DMS53 treated with DMSO at 0.1 percent for 48 hours (cell line): Measurements from ENCODE around the gene U2AF2.

Experiments used
- DNase-seq: peaks from one replicate; lab custom pipeline; 2025; ENCODE audit not compliant: unreplicated experiment; lab: John Stamatoyannopoulos, UW

Gene U2AF2

DNA sequence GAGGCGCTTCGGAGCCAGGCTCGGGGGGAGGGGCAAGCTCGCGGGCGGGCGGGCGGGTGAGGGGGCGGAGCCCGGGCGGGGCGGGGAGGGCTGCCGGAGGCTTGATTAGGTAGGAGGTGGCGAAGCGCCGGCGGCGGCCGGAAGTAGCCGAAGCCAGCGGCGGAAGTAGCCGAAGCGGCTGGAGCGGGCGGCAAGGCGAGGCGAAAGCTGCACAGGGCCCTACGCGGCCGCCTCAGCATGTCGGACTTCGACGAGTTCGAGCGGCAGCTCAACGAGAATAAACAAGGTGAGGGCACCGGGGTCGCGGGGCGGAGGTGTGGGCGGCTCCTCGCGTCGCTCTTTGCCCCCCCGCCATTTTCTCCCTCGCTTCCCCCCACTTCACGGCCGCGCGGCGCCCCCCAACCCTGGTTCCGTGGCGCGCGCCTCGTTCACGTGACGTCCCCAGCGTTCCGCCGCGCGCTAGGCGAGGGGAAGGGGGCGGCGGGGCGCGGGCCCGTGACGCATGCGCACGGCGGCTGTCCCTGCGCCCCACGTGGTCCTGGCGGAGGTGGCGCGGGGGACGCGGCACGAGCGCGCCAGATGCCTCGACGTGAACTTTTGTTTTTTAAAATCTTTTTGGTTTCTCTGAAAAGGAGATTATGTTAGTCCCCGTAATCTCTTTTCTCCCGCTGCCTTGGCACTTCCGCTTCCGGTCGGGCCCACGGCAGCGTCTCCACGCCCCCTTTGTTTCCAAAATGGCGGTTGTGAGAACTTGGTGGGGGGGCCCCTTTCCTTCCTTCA lies at the start of gene U2AF2:
U2AF2 (plus strand) TSS at position 168 of the 780 bp plus-strand sequence; CDS start at position 238, 70 bp downstream.
- peak; percentile 93 for DNase-seq

DNA sequence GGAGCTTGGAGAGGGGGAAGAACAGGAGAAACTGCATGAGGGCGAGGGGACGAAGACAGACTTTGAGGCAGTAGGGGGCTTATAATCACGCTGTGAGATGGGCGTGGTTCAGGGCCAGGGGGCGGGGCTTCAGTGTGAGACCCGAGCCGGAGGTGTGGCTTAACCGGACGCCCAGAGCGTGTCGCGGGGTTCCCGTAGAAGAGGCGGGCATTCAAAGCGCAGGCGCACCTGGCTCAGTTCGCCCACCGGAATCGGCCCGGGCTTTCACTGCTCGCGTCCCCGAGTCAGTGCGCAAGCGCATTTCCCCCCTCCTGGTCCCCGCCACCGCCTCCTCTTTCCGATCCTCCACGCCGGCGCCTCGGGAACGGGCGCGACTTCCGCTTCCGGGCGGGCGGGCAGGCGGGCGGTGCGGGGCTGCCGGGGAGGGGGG lies 49.6 kb upstream of the U2AF2 start:
- DNase-seq, result peak; percentile 91

DNA sequence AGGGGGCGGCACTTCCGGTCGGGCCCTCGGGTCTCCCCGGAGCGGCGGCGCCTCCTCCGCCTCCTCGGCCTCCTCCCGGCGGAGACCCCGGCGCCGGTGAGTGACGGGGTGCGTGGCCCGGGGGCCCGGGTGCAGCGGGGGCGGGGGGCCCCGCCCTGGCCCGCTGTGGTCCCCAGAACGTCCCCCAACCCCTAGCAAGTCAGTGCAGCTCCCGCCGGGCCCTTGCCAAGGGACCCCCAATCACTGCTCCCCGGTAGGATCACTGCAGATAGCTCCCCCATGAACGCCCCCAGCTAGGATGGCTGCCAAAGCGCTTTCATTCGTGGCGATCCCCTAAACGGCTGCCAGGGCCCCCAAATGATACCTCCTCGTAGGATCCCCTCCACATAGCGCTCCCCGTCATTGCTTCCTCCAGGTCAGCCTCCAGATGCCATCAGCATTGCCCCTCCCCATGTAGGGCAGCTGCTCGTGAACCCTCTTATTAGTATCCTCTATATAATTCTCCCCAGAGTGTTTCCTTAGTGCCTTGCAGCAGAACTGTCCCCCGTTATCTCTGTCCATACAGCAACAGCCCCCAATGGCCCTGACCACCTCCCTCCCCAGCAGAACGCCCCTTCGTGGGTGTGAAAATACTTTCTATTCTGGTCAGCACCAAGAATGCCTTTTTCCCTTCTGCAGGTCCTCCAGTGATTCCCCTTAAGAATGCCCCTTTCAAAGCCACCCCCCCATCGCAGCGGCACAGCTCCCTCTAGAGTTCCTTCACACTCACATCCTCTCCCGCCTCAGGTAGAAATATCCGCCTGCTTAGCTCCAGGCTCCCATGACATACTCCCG lies 49.0 kb upstream of the U2AF2 start, which contains the start of gene ZNF865:
ZNF865 (plus strand) TSS at position 11 of the 834 bp plus-strand sequence. CDS start 7,972 bp downstream, outside the sequence.
- peak; percentile 68 for DNase-seq

DNA sequence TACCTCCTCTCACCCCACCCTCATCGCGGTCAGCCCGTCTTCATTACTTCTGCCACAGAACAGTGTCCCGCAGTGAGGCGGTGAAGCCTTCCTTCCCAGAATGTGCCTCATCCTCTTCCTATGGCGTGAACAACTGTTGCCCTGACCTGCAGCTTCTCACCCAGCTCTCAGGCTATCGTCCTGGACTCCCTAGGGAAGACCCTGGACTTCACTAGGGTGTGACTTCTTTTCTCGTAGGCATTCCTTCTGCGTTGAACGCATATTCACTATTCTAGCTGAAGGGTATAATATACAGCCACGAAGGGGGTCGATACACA lies 48.4 kb upstream of the U2AF2 start:
- DNase-seq, result no peak

DNA sequence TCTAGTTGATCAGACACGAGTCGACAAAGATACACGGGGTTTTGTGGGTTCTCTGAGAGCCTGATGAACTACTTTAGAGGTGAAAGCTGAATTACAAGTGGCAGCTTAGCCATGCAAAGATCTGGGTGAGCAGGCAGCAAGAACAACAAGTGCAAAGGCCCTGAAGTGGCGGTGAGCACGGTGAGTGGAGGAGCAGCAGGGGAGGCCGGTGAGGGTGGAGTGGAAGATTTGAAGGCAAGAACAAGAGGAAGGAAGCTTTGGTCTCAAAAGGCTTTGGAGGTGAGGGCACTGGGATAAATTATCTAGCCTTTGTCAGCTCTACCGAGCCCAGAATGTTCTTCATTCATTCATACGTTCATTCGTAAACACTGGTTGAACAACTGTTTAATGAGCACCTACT lies 48.0 kb upstream of the U2AF2 start:
- DNase-seq, result no peak

DNA sequence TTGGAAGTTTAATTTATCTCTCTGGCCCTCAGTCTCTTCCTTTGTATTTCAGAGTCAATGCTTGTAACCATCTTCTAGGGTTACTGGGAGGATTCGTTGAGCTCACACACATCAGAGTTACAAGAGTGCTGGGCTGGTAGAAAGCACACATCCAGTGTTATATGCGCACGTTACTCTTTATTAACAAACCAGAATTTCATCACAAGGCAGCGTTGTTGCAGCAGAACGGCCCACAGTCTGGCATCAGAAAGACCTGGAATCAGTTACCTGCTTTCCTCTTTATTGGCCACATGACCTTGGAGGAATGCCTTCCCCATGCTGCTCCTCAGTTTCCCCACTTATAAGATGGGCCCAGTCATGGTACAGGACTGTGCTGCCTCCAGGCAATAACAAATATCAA lies 45.5 kb upstream of the U2AF2 start:
- no peak for DNase-seq

DNA sequence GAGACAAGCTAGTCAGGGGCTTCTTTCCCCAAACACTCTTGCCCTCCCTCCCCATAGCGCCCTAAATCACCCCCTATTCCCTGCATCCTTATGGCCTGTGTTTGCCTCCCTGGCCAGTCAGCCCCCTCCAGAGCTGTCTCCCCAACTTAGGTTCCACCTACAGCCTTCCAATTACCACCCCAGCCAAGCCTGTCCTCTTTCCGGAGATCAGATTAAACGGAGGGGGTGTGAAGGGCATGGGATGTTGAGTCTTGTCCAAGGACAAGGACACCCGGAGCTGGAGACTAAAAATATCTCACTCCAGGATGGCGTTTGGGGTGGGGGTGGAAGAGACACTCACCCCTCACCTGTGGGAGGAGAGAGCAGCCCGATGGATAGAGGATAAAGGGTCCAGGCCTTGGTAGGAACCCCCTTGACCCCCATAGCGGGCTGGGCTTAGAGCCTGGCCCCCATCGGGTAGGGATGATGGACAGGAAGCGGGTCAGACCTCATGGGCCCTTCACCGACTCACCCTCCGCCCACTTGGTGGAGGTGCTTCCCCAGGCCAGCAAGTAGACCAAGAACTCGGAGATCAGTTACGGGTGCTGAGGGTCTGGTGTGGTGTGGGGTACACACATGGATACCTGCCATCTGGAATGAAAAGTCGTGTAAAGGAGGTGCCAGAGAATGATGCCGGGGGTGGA lies 43.4 kb upstream of the U2AF2 start:
- DNase-seq, result no peak

DNA sequence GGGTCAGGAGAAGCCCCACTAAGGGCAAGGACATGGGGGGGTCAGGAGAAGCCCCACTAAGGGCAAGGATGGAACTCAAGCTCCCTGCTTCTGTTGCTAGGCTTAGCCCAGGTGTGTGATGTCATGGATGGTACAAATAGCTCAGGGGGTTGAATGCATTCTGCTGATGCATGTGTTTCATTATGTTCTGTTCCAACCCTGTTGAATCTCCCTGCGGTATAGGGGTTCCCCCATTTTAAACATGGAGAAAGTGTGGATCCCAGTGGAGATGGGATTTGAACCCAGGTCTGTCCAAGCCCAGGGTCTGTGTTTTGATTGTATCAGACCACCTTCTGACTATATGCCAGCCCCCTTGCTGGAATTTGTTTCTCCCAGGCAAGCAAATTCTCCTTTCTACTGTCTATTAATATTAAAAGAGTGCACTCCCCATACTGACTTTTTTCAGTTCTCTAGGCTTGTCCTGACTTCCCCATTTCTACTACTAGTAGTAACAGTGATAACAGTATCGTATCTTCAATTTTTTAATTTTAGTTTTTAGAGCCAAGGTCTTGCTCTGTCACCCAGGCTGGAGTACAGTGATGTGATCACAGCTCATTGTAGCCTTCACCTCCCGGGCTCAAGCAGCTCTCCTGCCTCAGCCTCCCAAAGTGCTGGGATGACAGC lies 42.7 kb upstream of the U2AF2 start:
- no peak for DNase-seq

DNA sequence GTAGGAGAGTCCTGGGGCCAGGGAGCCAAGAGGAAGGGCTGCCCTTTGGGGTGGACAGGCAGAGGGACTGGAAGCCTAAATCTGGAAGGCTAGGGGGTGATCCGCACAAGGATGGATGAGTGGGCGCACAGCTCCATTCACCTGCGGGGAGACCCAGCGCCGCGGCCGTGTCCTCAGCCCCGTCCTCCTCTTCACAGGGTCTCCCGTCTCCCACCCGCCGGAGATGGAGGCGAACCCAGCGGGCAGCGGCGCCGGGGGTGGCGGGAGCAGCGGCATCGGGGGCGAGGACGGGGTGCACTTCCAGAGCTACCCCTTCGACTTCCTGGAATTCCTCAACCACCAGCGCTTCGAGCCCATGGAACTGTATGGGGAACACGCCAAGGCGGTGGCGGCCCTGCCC lies 41.4 kb upstream of the U2AF2 start:
- DNase-seq, result no peak

DNA sequence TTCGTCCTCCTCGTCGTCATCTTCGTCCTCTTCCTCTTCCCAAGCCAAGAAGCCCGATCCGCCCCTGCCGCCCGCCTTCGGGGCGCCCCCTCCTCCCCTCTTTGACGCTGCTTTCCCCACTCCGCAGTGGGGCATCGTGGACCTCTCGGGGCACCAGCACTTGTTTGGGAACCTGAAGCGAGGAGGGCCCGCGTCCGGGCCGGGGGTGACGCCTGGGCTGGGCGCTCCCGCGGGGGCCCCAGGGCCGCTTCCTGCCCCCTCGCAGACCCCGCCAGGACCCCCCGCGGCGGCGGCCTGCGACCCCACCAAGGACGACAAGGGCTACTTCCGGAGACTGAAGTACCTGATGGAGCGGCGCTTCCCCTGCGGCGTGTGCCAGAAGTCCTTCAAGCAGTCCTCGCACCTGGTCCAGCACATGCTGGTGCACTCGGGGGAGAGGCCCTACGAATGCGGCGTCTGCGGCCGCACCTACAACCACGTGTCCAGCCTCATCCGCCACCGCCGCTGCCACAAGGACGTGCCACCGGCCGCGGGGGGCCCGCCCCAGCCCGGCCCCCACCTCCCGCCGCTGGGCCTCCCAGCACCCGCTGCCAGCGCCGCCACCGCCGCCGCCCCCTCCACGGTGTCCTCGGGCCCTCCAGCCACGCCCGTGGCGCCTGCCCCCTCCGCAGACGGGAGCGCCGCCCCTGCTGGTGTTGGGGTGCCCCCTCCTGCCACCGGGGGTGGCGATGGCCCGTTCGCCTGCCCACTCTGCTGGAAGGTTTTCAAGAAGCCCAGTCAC lies 40.7 kb upstream of the U2AF2 start:
- DNase-seq, result no peak

DNA sequence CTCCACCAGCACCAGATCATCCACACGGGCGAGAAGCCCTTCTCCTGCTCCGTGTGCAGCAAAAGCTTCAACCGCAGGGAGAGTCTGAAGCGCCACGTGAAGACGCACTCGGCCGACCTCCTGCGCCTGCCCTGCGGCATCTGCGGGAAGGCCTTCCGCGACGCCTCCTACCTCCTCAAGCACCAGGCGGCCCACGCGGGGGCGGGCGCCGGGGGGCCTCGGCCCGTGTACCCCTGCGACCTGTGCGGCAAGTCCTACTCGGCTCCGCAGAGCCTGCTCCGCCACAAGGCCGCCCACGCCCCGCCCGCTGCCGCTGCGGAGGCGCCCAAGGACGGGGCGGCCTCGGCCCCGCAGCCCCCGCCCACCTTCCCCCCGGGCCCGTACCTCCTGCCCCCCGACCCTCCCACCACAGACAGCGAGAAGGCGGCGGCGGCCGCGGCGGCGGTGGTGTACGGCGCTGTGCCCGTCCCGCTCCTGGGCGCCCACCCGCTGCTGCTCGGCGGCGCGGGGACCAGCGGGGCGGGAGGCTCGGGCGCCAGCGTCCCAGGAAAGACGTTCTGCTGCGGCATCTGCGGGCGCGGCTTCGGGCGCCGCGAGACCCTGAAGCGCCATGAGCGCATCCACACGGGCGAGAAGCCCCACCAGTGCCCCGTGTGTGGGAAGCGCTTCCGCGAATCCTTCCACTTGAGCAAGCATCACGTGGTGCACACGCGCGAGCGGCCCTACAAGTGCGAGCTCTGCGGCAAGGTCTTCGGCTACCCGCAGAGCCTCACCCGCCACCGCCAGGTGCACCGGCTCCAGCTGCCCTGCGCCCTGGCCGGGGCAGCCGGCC lies 39.9 kb upstream of the U2AF2 start:
- DNase-seq, result no peak

DNA sequence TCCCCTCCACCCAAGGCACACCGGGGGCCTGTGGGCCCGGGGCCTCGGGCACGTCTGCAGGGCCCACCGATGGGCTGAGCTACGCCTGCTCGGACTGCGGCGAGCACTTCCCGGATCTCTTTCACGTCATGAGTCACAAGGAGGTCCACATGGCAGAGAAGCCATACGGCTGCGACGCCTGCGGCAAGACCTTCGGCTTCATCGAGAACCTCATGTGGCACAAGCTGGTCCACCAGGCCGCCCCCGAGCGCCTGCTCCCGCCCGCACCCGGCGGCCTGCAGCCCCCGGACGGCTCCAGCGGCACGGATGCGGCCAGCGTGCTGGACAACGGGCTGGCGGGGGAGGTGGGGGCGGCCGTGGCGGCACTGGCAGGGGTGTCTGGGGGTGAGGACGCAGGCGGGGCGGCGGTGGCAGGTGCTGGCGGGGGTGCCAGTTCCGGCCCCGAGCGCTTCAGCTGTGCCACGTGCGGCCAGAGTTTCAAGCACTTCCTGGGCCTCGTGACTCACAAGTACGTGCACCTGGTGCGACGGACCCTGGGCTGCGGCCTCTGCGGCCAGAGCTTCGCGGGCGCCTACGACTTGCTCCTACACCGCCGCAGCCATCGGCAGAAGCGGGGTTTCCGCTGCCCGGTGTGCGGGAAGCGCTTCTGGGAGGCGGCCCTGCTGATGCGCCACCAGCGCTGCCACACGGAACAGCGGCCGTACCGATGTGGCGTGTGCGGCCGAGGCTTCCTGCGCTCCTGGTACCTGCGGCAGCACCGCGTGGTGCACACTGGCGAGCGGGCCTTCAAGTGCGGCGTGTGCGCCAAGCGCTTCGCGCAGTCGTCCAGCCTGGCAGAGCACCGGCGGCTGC lies 39.1 kb upstream of the U2AF2 start:
- no peak for DNase-seq

DNA sequence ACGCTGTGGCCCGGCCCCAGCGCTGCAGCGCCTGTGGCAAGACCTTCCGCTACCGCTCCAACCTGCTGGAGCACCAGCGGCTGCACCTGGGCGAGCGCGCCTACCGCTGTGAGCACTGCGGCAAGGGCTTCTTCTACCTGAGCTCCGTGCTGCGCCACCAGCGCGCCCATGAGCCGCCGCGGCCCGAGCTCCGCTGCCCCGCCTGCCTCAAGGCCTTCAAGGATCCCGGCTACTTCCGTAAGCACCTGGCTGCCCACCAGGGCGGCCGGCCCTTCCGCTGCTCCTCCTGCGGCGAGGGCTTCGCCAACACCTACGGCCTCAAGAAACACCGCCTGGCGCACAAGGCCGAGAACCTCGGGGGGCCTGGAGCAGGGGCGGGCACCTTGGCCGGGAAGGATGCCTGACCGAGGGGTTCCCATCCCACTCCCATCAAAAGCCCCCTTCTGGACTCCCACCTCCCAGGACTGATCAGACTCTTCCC lies 38.4 kb upstream of the U2AF2 start:
- no peak for DNase-seq

DNA sequence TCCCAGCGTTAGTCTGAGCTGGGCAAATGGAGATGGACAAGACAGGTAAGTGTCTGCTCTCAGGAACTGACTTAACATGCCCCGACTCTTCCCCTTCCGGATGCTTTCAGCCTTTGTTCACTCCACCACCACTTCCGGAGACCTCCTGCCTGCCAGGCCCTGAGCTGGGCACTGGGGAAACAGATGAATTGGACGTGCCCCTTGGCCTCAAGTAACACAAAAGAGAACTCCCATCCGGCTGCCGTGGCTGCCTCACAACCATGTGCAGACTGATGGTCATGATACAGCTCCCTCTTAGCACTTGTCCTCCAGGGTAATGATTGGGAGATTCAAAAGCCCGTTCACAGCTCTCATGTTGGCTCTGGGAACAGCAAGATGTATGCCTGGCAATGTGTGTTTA lies 37.4 kb upstream of the U2AF2 start:
- DNase-seq, result no peak

DNA sequence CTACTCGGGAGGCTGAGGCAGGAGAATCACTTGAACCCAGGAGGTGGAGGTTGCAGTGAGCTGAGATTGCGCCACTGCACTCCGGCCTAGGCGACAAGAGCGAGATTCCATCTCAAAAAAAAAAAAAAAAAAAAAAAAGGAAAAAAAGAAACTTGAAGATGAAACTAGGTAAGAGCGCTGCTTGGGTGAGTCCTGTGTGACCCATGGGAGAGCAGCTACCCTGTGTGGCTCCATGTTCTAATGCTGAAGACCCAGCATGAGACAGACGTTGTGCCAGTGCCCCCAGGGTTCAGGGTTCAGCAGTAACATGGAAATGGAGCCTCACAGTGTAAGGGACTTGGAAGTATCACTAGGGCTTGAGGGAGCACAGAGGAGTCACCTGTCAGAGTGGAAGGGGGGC lies 36.4 kb upstream of the U2AF2 start:
- DNase-seq, result no peak

DNA sequence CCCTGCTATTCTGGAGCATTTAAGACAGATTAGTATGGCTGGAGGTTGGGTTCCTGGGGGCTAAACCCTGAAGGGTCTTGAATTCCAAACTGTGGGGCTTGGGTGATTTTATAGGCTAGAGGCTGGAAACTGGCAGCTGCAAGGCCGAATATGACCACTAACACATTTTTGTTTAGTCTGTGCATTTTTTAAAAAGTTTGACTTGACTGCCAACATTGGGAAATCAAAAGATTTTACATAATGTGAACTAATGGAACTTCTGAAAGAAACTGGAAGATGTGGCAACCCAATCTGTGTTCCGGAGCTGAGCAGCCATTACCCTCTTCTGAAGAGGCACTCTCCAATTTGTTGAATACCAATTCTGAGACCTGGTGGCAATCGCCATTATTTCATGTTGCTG lies 35.5 kb upstream of the U2AF2 start:
- no peak for DNase-seq

DNA sequence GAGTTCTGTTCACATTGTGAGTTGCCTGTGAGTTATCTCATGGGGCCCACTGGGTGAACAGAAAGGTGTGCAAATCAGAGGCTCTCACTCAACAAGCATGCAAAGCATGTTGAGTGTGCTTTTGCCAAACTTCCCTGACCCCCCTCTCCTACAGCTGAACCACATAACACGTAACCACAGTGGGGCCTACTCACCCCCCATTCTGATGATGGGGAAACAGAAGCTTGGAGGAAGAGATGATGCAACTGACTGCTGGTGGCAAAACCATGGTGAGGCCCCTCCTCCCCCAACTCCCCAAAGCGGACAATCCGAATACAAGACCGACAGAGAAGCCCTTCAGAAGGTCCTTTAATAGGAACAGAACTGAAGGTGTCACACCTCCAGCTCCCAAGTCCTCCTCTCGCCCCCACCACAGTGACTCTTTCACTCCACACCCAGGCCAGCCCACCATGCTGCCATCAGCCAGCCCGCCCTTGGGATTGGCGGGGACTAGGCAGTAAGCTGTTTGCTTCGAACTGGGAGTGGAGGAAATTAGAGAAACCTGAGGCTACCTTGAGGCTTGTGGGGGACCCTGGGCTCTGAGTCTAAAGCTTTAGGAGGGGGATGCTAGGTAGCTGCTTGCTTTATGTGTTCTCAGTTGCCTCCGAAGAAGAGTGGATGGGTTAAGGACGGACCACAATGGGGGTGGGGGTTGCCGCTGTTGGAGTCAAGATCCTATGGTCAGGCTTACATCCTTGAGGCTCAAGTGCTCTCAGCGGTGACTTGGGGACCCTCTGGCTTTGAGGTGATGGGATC lies 34.2 kb upstream of the U2AF2 start:
- DNase-seq, result no peak

DNA sequence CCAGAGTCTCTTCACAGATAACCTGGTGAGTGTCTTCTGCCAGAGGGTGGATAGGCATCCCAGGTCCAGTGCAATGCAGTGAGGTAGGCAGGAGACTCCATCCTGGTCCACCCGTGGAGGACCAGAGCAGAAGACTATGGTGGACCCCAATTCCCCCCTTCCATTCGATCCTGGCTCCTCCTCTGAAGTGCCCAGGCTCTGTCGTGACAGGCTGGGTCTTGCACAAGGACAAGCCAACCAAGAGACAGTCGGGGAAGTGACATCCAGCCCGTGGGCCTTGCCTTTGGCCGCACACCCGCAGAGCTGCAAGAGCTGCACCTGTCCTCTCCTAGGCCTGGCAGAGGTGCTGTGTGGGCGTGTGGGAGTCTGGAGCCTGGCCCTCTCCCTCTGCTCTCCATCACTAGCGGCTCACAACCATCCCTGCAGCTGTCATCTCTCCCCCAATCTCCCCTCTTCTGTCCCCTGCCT lies 33.6 kb upstream of the U2AF2 start:
- DNase-seq, result no peak
